Hepatocyte (in vitro differentiated cells): ENCODE measurements around the gene CAT. TPM values are rescaled to one million over a fixed set of nuclear protein-coding genes. Genes with fewer than 3 reads are reported as not detected.

Experiments
- DNase-seq: peaks from one replicate; pipeline ENCODE4 v3.0.0-alpha.2; 2016; ENCODE audit warnings: low spot score
- H2AFZ ChIP-seq: fragments of 200-600 bp; sonication (generic); 2 replicates; pipeline ENCODE4 v1.6.0; 2016; ENCODE audit warnings: antibody characterized with exemption, mild to moderate bottlenecking
- H3K27ac ChIP-seq: fragments of 200-600 bp; sonication (generic); 2 replicates; pipeline ENCODE4 v1.5.1; 2016; ENCODE audit warnings: mild to moderate bottlenecking
- H3K27me3 ChIP-seq: fragments of 200-600 bp; sonication (generic); 2 replicates; pipeline ENCODE4 v1.6.1; 2016
- H3K36me3 ChIP-seq: fragments of 200-600 bp; sonication (generic); replicated peaks from 2 replicates; pipeline ENCODE4 v1.5.1; 2016; ENCODE audit warnings: low read depth; ENCODE audit not compliant: insufficient read depth
- H3K4me1 ChIP-seq: fragments of 200-600 bp; sonication (generic); 2 replicates; pipeline ENCODE4 v1.5.1; 2016; ENCODE audit warnings: mild to moderate bottlenecking, moderate library complexity; ENCODE audit not compliant: insufficient read depth
- H3K4me2 ChIP-seq: fragments of 200-600 bp; sonication (generic); 2 replicates; pipeline ENCODE4 v1.6.0; 2016
- H3K4me3 ChIP-seq: fragments of 200-600 bp; sonication (generic); 2 replicates; pipeline ENCODE4 v1.5.1; 2016; ENCODE audit warnings: mild to moderate bottlenecking
- H3K79me2 ChIP-seq: fragments of 200-600 bp; sonication (generic); 2 replicates; pipeline ENCODE4 v1.6.0; 2017; ENCODE audit warnings: mild to moderate bottlenecking
- H3K9me2 ChIP-seq: fragments of 200-600 bp; sonication (generic); replicated peaks from 2 replicates; pipeline ENCODE4 v1.6.0; 2017; ENCODE audit warnings: mild to moderate bottlenecking; ENCODE audit not compliant: insufficient read depth
- H3K9me3 ChIP-seq: fragments of 200-600 bp; sonication (generic); 2 replicates; pipeline ENCODE4 v1.5.1; 2016; ENCODE audit warnings: low read depth, mild to moderate bottlenecking
- H4K20me1 ChIP-seq: fragments of 200-600 bp; sonication (generic); 2 replicates; pipeline ENCODE4 v1.6.0; 2016; ENCODE audit warnings: mild to moderate bottlenecking; ENCODE audit not compliant: insufficient read depth, poor library complexity, severe bottlenecking
- CTCF ChIP-seq: fragments of 200-600 bp; sonication (generic); IDR thresholded peaks from 2 replicates; pipeline ENCODE4 v1.5.1; 2016; ENCODE audit warnings: antibody characterized with exemption, mild to moderate bottlenecking; ENCODE audit not compliant: poor library complexity
- EZH2 ChIP-seq: fragments of 200-600 bp; sonication (generic); IDR thresholded peaks from 2 replicates; pipeline ENCODE4 v1.6.1; 2016; ENCODE audit warnings: antibody characterized with exemption, mild to moderate bottlenecking, borderline replicate concordance
- EZH2phosphoT487 ChIP-seq: fragments of 200-600 bp; sonication (generic); IDR thresholded peaks from one replicate; pipeline ENCODE4 v1.6.1; 2018; ENCODE audit warnings: antibody characterized with exemption, mild to moderate bottlenecking, low read depth, moderate library complexity; ENCODE audit not compliant: unreplicated experiment, severe bottlenecking
- WGBS: methylation state at CpG from one replicate; pipeline ENCODE4 v1.1.6; 2016; ENCODE audit warnings: low lambda C conversion rate; ENCODE audit errors: missing lambda C conversion rate; 5-methylcytosine and 5-hydroxymethylcytosine counted together
- polyA plus RNA-seq: library from polyadenylated mRNA; unstranded; fragments of >200 nt; fragmentation: Nextera tagmentation; extraction: Ambion mirVana; gene quantifications from 2 replicates; pipeline ENCODE4 v1.2.1, GENCODE V29; 2016
- total RNA-seq: library from RNA; depleted of rRNA; stranded (reverse); fragments of >200 nt; gene quantifications from 2 replicates; pipeline ENCODE4 v1.2.3, GENCODE V29; 2014

The CAT gene
- total RNA-seq: 0.24 and 0.47 TPM in 2 replicates
- not detected in 2 replicates for polyA plus RNA-seq

DNA sequence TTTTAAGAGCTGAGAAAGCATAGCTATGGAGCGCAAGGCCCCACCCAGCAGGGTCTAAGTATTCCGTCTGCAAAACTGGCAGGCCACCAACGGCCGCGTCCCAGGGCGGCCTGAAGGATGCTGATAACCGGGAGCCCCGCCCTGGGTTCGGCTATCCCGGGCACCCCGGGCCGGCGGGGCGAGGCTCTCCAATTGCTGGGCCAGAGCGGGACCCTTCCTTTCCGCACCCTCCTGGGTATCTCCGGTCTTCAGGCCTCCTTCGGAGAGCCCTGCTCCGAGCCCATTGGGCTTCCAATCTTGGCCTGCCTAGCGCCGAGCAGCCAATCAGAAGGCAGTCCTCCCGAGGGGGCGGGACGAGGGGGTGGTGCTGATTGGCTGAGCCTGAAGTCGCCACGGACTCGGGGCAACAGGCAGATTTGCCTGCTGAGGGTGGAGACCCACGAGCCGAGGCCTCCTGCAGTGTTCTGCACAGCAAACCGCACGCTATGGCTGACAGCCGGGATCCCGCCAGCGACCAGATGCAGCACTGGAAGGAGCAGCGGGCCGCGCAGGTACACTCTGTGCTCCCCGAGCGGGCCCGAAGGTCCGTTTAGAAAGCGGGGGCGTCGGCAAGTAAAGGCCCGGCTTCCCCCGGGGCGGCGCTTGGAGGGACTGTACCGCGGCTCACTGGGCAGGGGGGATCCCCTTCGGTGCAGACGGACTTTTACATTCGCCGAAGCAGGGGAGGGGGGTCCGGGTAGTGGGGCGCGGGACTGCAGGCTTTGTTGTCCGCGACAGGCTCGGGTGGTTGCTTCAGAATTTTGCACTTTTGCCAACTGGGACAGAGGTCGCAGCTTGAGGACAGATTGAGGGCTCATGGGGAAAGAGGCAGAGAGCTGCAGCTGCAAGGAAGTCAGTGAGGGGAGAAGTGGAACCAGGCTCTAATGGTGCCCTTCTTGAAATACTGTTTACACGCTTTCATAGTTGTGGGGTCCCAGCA, at the start of gene CAT:
TSS of gene CAT (plus strand) at position 406 of the 979 bp plus-strand sequence. CDS start at position 486, 80 bp downstream.
- Histone ChIP-seq H4K20me1 (no peaks in the 10 kb centered on the region), H3K9me2 (no peaks in the 10 kb centered on the region), H3K4me1 (peaks cover 3% of the 10 kb centered on the region), H3K27me3 (no peaks in the 10 kb centered on the region), H2AFZ (no peak within 1 kb of the TSS), H3K36me3 (no peaks in the 10 kb centered on the region), H3K4me2 (no peak within 1 kb of the TSS), H3K9me3 (no peaks in the 10 kb centered on the region), H3K4me3 (no peak within 1 kb of the TSS), H3K27ac (no peak within 1 kb of the TSS), H3K79me2 (no peaks in the 10 kb centered on the region)
- WGBS: 96% methylated on average over 49 of the region's 62 CpGs
- DNase-seq: no peak
- TF ChIP-seq EZH2 (no peak), CTCF (no peak), EZH2phosphoT487 (no peak)

GRCh38 chr11:34394771-34395300, 43.9 kb upstream of the CAT start:
- no peak for DNase-seq
- no peak overlapping the region for H2AFZ ChIP-seq
- no peaks in the 10 kb centered on the region for H3K4me1 ChIP-seq
- no peaks in the 10 kb centered on the region for H3K9me3 ChIP-seq
- H3K9me2 ChIP-seq: no peaks in the 10 kb centered on the region
- 84% methylated on average over 6 of the region's 6 CpGs for WGBS
- no peaks in the 10 kb centered on the region for H4K20me1 ChIP-seq
- H3K79me2 ChIP-seq: no peaks in the 10 kb centered on the region
- H3K4me2 ChIP-seq: no peak overlapping the region
- H3K4me3 ChIP-seq: no peak overlapping the region
- no peaks in the 10 kb centered on the region for H3K36me3 ChIP-seq
- no peaks in the 10 kb centered on the region for H3K27me3 ChIP-seq
- no peak overlapping the region for H3K27ac ChIP-seq
- TF ChIP-seq EZH2phosphoT487 (no peak), EZH2 (no peak), CTCF (no peak)

- Histone ChIP-seq H3K4me3 (no peak overlapping the region), H3K27ac (no peak overlapping the region), H3K9me2 (no peaks in the 10 kb centered on the region), H2AFZ (no peak overlapping the region), H3K27me3 (no peaks in the 10 kb centered on the region), H3K4me1 (no peaks in the 10 kb centered on the region), H3K79me2 (no peaks in the 10 kb centered on the region), H4K20me1 (no peaks in the 10 kb centered on the region), H3K4me2 (no peak overlapping the region), H3K9me3 (no peaks in the 10 kb centered on the region), H3K36me3 (no peaks in the 10 kb centered on the region)
- WGBS: 59% methylated on average over 1 of the region's 1 CpG
- no peak for DNase-seq
- TF ChIP-seq EZH2 (no peak), EZH2phosphoT487 (no peak), CTCF (no peak)
These were observed 42.7 kb upstream of the CAT start for GRCh38 chr11:34395916-34396550.
